ENCODE results near the gene SPCS2.
A peak's percentile ranks its signal among the peaks of the same experiment; 100 is the strongest.

Gene SPCS2

DNA sequence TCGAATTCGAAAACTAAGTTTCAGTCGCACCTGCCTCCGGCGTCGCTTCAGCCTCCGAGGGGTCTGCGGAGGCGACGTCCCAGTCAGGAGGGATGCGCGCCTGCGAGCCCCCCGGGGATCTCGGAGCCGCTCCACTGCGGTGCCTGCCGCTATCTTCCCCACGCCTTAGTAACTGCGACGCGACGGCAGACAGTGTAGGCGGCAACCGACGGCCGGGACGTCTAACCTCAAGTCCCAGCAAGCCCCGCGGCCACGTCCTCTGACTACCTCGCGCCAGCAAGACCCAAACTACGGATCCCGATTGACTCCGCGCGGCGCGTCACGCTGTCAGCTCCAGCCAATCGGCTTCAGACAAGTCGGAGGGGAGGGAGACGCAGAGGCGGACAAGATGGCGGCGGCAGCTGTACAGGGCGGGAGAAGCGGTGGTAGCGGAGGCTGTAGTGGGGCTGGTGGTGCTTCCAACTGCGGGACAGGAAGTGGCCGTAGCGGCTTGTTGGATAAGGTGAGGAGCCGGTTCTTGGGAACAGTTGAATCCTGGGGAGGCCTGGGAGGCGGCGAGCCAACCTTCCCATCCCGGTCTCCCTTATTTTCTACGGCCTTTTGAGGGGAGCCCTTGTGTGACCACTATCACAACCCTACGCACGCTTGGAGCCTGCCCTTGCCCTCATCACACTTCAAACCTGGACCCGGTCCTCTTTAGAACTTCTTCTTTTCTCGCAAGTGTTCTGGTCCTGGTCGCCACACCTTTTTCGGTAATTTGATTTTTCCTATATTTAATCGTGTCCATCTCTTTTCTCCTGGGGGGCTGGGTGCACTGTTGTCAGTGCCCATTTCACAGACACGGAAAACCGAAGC is at the start of gene SPCS2, which contains the start of gene XRRA1:
SPCS2 (plus strand) TSS at position 369 of the 855 bp plus-strand sequence; CDS start at position 389, 20 bp downstream.
XRRA1 (minus strand) TSS at position 194 of the 855 bp plus-strand sequence. CDS start 8,213 bp downstream, outside the sequence.
- DNase-seq (ENCODE audit: low read depth), result peak; percentile 97

- no peak for DNase-seq (ENCODE audit: low read depth)
Measured at GRCh38 chr11:74902342-74902741, 46.7 kb upstream of the SPCS2 start.

- no peak for DNase-seq (ENCODE audit: low read depth)
Measured at GRCh38 chr11:74905326-74905725, 43.7 kb upstream of the SPCS2 start.

- DNase-seq (ENCODE audit: low read depth), result no peak
Measured at GRCh38 chr11:74909385-74909784, 39.7 kb upstream of the SPCS2 start.

- DNase-seq (ENCODE audit: low read depth), result no peak
Measured at GRCh38 chr11:74909812-74910211, 39.3 kb upstream of the SPCS2 start.

- DNase-seq (ENCODE audit: low read depth), result no peak
Measured at GRCh38 chr11:74923125-74923524, 25.9 kb upstream of the SPCS2 start.

GRCh38 chr11:74925281-74925680 is 23.8 kb upstream of the SPCS2 start:
- no peak for DNase-seq (ENCODE audit: low read depth)

DNA sequence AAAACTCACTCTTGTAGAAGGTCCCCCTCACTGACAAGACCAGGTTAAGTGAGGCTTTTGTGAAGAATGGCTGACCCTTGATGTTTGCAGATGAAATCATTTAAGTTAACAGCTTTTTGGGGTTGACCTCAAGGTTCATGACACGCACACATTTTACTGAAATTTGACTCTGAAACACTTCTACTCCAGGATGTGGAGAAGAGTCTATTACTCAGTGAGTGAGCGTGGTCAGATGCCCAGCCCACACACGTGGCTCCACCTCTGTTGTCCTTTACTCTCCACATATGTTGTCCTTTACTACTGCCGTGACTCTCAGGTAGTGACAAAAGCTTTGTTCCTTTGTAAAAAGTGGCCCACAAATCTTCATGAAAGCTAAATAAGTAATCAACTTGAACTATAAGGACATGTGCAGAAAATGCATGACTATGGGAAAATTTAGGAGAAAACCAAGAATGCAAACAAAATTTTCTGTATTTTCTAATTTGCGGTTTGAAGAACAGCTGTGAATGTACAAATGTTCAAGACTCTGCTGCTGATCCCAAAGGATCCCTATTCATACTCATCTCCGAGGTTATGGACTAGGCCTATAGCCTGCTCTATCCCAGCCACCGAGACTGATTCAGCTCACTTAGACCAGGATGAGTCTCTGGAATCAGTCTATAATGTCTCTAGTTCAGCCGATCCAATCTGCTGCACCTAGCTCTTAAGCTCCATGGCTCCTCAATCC is 22.6 kb upstream of the SPCS2 start:
- DNase-seq (ENCODE audit: low read depth), result no peak

GRCh38 chr11:74927496-74927895 is 21.6 kb upstream of the SPCS2 start:
- DNase-seq (ENCODE audit: low read depth), result no peak

DNA sequence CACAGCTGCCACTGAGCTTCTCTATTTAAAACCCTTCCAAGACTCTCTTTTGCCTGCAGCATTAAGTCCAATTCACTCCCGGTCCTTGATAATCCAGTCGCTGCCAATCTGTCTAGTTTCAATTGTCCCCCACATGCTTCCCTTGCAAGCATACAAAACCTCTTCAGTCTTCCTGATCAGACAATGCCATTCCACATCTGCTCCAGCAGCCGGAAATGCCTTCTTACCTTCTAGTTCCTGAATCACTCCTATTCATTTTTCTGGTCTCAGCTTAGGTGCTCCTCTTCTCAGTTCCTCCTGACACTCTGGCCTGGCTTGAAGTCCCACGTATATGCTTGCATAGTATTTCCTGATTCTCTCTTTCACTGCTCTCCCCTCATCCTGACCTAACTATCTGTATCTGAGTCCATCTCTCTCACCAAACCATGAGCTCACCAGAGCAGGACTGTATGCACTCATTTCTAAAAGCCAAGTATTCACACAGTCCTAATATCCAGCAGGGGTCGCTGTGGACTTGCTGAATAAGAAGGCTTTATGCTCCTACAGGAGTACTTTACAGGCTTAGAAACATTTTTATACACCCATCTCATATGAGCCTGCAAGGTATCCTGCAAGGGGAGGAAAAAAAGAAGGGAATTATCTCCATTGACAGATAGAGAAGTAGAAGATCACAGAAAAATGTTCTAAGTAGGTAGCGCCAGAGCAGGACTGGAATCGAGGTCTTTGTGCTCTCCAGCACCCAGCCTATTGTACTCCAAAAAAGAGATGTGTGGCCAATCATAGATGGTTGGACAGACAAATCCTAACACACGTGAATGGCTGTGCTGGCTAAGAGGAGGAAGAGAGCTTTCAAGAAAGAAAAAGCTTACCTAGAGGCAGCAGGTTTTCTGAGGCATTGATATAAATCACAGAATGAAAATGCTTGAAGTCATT is 19.4 kb upstream of the SPCS2 start:
- DNase-seq (ENCODE audit: low read depth), result peak; percentile 58

GRCh38 chr11:74932169-74932568 is 16.9 kb upstream of the SPCS2 start:
- DNase-seq (ENCODE audit: low read depth), result no peak

DNA sequence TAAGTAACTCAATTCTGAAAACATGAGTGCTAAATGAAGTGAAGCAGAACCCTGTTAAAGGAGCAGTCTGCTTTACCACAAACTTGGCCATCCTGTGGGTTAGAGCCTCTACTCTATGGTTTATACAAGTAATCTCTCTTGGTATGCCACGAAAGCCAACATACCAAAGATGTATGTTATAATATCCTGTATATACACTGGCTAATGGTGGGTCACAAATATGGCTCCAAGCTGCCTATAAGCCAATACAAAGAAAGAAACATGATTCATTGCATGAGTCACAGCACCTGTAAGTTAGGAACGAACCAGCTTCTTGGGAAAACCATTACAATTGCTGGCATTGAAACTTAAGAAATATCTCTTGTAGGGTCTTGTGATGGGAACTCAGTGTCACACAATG is 16.3 kb upstream of the SPCS2 start:
- DNase-seq (ENCODE audit: low read depth), result no peak

- DNase-seq (ENCODE audit: low read depth), result no peak
Measured at GRCh38 chr11:74933765-74934164, 15.3 kb upstream of the SPCS2 start.

- no peak for DNase-seq (ENCODE audit: low read depth)
Measured at GRCh38 chr11:74935285-74935684, 13.8 kb upstream of the SPCS2 start.

GRCh38 chr11:74936087-74936486 is 13.0 kb upstream of the SPCS2 start:
- no peak for DNase-seq (ENCODE audit: low read depth)

GRCh38 chr11:74936976-74937375 is 12.1 kb upstream of the SPCS2 start:
- no peak for DNase-seq (ENCODE audit: low read depth)

DNA sequence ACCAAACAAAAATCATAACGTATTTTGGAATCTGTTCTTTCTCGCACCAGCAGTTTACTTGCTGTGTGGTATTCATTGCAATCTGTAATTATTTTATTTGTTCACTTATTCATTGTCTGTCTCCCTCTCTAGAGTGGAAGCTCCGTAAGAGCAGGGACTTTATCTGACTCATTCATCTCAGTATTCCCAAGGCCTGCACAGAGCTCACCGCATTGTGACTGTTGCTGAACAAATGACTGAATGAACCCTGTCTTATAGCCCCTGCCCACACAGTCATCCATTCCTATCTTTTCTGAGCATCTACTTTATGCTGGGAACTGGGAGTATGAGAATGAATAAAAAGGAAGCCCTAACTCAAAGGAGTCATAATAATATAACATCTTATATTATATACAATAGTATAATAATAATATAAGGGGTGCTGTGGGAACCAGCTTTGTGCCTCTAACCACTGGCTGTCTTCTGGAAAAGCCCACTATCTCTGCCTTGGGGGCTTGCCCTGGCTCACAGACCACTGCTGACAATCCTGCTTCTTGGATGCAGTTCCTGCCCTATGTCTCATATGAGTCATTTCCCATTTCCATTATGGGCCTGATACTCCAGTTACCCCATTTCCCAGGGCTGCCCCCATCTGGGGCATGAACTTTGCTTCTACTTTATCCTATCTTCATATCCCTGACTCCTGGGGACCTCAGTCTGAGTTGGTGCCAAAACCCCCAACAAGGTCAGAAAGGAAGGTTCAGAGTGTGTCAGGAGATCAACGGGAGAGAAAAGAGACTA is 11.2 kb upstream of the SPCS2 start:
- no peak for DNase-seq (ENCODE audit: low read depth)

- no peak for DNase-seq (ENCODE audit: low read depth)
Measured at GRCh38 chr11:74941492-74941891, 7.6 kb upstream of the SPCS2 start.

DNA sequence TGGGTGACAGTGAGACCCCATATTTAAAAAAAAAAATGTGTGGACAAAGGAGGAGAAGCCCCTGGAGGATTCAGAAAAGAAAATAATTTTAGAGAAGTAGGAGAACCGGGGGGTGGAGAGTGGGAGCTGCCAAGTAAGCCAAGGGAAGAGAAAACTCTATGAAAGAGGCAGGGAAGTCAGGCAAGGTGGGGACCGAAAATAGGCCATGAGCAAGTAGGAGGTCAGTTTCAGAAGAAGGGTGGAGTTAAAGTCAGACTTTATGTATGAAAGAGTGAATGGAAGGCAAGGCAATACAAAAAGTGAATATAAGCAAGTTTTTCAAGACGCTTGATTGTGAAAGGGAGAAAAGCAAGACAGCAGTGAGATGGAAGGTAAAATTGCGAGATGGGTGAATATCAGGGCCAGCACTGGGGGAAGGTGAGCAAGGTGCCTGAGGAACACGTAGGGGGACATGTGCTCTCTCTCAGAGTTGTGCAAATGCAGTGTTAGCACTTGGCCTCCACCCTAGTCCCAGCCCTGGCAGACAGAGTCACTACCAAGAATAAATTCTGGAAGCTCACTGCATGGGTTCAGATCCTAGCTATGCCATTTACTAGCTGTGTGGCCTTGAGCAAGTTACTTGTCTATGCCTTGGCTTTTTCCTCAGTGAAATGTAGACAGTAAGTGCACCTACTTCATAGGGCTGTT is 6.8 kb upstream of the SPCS2 start:
- DNase-seq (ENCODE audit: low read depth), result no peak

- DNase-seq (ENCODE audit: low read depth), result no peak
Measured at GRCh38 chr11:74948546-74948897, 544 bp upstream of the SPCS2 start.

DNA sequence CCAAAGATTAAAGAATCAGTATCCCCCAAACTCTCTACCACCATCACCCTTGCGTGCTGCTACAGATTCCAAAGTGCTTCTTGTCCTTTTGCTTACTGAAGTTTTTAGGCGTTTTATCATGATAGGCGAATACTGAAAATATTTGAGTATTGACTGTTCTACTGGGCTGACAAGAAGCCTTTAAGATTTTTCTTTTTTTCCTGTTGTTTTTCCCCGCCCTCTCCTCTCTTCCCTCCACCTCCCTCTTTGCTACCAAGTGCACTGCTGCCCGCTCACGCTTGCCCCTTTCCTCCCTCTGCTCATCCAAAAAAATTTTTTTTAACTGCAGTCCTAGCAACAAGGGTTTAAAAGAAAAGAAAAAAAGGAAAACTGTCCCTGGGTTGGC is 679 bp downstream of the SPCS2 start:
- DNase-seq (ENCODE audit: low read depth), result no peak

All from activated T-cell treated with anti-CD3 and anti-CD28 coated beads for 24 hours (primary cell).